Non-pigmented ciliary epithelial cell (primary cell): Measurements from ENCODE around the gene PPOX.

ENCODE experiments used
- DNase-seq: peaks from one replicate; pipeline ENCODE4 v3.0.0-alpha.2; 2010; ENCODE audit warnings: low read depth

PPOX gene

DNA sequence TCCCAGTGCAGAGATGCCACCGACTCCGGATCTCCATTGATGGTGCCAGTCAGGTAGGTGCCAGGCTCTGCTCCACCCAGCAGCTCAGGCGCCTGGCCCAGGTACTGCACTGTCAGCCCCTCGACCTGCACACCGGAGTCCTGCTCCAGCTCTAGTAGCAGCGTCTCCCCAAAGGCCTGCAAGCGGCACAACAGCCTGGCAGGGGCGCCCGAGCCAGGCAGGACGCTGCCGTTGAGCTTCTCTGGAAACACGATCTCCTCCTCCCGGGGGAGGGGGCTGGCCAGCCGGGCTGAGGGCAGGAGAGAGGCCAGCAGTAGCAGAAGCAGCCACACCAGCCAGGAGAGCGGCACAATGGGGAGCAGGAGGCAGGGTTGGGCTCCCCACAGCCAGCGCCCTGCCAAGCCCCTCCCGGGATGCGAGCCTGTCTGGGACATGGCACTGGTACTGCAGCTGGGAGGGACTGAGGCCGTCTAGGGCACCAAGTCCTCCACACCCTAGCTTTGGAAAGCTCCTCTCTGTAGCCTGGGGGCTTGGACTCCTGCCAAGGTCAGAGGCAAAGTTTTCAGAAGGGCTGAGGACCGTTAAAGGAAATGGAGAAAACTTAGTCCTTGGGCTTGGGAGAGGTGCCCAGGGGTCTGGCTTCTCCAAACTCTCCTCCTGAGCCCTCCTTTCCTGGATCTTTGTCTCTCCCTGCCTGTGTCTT, 32.1 kb downstream of the PPOX start:
- DNase-seq: no peak

GRCh38 chr1:161198897-161199431, 32.7 kb downstream of the PPOX start, which contains the start of gene ADAMTS4:
Gene ADAMTS4, minus strand, starts transcription at chr1:161199054. Its CDS starts 427 bp downstream, at chr1:161198627.
- no peak for DNase-seq

- no peak for DNase-seq
These were observed 33.4 kb downstream of the PPOX start for GRCh38 chr1:161199506-161200139.

DNA sequence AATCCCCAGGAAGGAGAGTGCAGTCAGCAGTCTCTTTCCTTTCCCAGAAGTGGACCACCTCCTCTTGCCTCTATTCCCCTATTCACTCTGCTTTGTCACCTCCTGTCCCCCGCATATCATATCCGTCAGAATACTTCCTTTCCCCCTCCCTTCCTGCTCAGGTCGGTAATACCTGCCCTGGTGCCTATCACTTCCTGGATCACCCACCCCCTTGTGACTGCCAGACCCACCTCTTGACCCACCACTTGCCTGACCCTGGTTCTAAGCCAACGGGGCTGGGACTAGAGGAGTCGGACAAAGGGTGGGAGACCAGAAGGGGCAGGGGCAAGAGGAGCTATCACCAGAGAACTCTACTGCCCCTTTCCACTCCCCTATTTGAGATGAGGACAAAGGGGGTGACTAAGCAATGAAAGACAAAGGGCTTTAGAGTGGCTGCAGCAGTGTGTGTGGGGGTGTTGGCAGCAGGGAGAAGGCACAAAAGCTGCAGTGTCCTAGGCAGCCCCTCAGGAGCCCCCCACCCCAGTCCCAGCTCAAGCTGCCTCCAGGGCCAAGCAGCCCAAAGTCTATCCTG, 34.3 kb downstream of the PPOX start:
- no peak for DNase-seq

GRCh38 chr1:161200992-161201835, 35.0 kb downstream of the PPOX start:
- DNase-seq: no peak

- DNase-seq: peak; percentile 96
These were observed 35.8 kb downstream of the PPOX start, which contains the start of gene NDUFS2 for GRCh38 chr1:161201836-161202712. Gene NDUFS2, plus strand, starts transcription at chr1:161202367. Its CDS starts 19 bp downstream, at chr1:161202386.

- no peak for DNase-seq
These were observed 40.4 kb downstream of the PPOX start for GRCh38 chr1:161206411-161207140.

GRCh38 chr1:161207173-161207572, 40.9 kb downstream of the PPOX start:
- no peak for DNase-seq

DNA sequence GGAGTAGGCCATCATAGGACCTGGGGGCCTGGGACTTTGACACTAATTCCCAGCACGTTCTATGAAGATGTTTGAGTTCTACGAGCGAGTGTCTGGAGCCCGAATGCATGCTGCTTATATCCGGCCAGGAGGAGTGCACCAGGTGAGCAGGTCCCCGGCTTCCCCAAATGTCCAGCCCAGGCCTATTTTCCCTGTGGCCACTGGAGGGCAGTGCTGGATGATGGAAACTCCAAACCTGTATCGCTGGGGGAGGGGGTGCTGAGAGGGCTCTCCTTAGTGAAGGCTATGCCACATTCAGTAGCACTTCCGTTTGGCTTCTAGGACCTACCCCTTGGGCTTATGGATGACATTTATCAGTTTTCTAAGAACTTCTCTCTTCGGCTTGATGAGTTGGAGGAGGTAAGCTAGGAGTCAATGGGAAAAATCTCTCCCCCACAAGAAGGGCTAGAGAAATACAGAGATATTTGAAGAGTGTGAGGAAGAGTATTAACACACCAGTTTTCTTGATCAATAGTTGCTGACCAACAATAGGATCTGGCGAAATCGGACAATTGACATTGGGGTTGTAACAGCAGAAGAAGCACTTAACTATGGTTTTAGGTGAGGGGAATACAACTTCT, 43.7 kb downstream of the PPOX start:
- no peak for DNase-seq

GRCh38 chr1:161214369-161214768, 48.1 kb downstream of the PPOX start:
- DNase-seq: no peak

DNA sequence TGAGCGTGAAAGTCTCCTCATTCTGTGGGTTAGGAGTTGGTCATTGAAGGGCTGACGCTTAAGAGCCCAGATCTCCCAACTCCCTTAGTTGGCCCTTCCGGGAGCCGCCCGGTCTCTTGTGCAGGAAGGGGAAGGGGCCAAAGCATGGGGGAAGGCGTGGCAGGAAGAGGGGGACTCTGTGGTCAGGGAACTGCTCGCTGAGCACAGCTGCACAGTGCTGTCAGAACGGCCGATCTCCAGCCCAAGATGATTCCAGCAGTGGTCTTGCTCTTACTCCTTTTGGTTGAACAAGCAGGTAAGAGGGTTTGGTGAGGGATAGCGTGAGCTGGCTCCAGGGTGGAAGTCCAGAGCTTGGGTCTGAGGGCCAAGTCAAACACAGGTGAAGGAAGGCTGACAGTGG, 48.9 kb downstream of the PPOX start, which contains the start of gene FCER1G:
Gene FCER1G, plus strand, starts transcription at position 220 of the 400 bp plus-strand sequence. Its CDS starts 27 bp downstream, at position 247.
- no peak for DNase-seq

DNA sequence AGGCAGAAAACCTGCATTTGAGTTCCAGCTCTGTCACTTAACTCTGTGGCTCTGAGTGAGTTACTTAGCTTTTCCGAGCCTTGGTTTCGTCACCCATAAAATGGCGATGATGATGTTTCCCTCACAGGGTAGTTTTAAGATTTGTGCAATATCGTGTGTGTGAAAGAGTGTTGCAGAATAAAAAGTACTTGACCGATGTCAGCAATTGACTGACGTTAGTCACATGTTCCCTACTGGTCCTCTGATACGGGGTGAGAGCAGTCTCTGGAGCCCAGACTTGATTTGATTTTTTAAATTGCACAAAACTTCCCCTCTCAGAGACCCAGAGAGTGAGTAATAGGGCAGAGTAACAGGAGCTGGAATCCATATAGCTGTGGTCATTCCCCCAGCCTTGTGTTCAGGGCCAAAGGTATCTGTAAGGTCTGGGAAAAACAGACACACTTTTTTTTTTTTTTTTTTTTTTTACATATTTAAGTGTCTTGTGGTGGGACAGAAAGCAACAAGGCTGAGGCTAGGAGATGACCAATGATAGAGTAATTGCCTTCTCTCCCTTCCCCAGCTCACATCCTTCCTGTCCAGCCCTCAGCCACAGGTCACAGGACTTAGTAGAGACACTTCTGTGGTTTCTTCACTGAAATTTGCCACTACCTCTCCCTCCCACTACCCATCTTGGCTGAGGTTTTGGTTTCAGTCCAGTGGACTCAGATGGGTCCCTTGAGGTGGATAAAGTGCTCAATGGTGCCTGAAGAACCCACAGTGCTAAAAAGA, 50.9 kb downstream of the PPOX start:
- DNase-seq: peak; percentile 51

GRCh38 chr1:161217831-161218230, 51.6 kb downstream of the PPOX start:
- DNase-seq: no peak

- no peak for DNase-seq
These were observed 52.3 kb downstream of the PPOX start for GRCh38 chr1:161218301-161219077.

DNA sequence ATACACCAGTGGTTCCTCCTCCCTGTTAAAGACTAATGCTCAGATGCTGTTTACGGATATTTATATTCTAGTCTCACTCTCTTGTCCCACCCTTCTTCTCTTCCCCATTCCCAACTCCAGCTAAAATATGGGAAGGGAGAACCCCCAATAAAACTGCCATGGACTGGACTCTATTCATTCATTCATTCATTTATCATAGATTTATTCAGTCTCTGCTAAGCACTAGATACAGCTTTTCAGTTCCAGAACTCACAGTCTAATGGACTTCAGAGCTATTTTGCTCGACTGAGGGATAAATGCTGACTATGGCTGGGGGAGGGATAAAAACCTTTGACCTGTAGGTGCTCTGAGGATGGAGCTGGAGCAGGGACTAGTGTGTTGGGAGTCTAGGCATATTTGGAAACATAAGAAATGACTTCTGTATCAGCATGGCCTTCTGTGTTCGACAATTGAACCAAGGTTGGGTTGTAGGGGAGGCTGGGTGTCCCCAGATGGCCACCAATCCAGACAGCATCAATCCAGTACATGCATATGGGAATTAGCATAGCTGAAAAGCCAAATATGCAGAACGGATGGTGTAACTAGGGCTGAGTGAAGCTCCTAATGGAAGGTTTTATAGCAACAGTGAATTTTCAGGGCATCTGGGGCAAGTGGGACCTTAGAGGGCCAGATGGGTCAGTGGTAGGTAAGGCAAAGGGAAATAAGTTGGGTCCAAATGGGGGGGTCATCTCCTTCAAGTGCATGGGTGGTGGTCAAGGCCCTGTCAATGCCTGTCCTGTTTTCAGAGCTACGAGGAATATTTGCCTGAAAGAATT, 53.1 kb downstream of the PPOX start:
- DNase-seq: no peak

GRCh38 chr1:161220002-161220401, 53.8 kb downstream of the PPOX start:
- no peak for DNase-seq
